HepG2 (cell line): Measurements from ENCODE around the gene ESYT3.
"Not testable (repeated sequence)": the region's sequence is repeated elsewhere in the genome, so short reads cannot be mapped to it uniquely, and the experiment has no call there.

Experiments used
- CHD4 ChIP-seq: fragments of 200-600 bp; sonication (generic); IDR thresholded peaks from 2 replicates; pipeline ENCODE4 v1.7.0; 2017; ENCODE audit warnings: mild to moderate bottlenecking, low read length, borderline replicate concordance
- CTCF ChIP-seq: sonication (generic); formaldehyde crosslinking; IDR thresholded peaks from 2 replicates; pipeline ENCODE4 v1.5.0; 2020; ENCODE audit warnings: mild to moderate bottlenecking, missing genetic modification reagents, moderate library complexity
- EP300 ChIP-seq, 3 experiments: sonication (generic) in 1 of 3; formaldehyde crosslinking in 1 of 3; IDR thresholded peaks; 2 replicates each; pipeline versions ENCODE4 v1.5.1 to v1.6.1; 2011 to 2020; ENCODE audit warnings: low read depth in 2 of 3, low read length in 2 of 3, borderline replicate concordance in 1 of 3, improper control_type of control experiment in 1 of 3, mild to moderate bottlenecking in 1 of 3, missing genetic modification reagents in 1 of 3, moderate library complexity in 1 of 3
- HMG20A ChIP-seq: IDR thresholded peaks from 2 replicates; pipeline ENCODE4 v1.6.1; 2016; ENCODE audit warnings: borderline replicate concordance
- MAX ChIP-seq: IDR thresholded peaks from 2 replicates; pipeline ENCODE4 v1.6.1; 2012; ENCODE audit warnings: inconsistent platforms
- PAX8 ChIP-seq: sonication (generic); formaldehyde crosslinking; IDR thresholded peaks from 2 replicates; pipeline ENCODE4 v1.8.0; 2022; ENCODE audit warnings: mild to moderate bottlenecking, missing genetic modification reagents, borderline replicate concordance
- PHF20 ChIP-seq: sonication (generic); formaldehyde crosslinking; IDR thresholded peaks from 2 replicates; pipeline ENCODE4 v1.5.0; 2020; ENCODE audit warnings: mild to moderate bottlenecking, missing genetic modification reagents
- RBM39 ChIP-seq: fragments of 200-400 bp; formaldehyde crosslinking; IDR thresholded peaks from one replicate; pipeline ENCODE4 v1.6.1; 2018; ENCODE audit warnings: antibody characterized with exemption, mild to moderate bottlenecking, low read depth, low read length; ENCODE audit not compliant: poor library complexity, severe bottlenecking
- ZNF235 ChIP-seq: sonication (generic); formaldehyde crosslinking; IDR thresholded peaks from 2 replicates; pipeline ENCODE4 v1.8.1; 2023; ENCODE audit warnings: mild to moderate bottlenecking, missing genetic modification reagents, borderline replicate concordance
- ZNF362 ChIP-seq: sonication (generic); formaldehyde crosslinking; IDR thresholded peaks from 2 replicates; pipeline ENCODE4 v1.4.0; 2020; ENCODE audit warnings: missing genetic modification reagents, mild to moderate bottlenecking, borderline replicate concordance
- ZNF629 ChIP-seq: sonication (generic); formaldehyde crosslinking; conservative IDR thresholded peaks from 2 replicates; pipeline ENCODE4 v1.5.0; 2020; ENCODE audit warnings: missing genetic modification reagents
- TF ChIP-seq, protein P1 (sequence below): sonication (generic); formaldehyde crosslinking; IDR thresholded peaks from 2 replicates; pipeline ENCODE4 v1.4.0; 2020; ENCODE audit warnings: missing genetic modification reagents

- TF ChIP-seq CTCF; MAX; PAX8; HMG20A (CRISPR knock-in tag); EP300 (IDR thresholded peaks at IDR 0.05; ENCODE audit: low read depth in 2 of 2, low read length in 2 of 2); EP300 (CRISPR knock-in tag; IDR thresholded peaks at IDR 0.05; ENCODE audit: borderline replicate concordance); ZNF362 (CRISPR knock-in tag); PHF20 (CRISPR knock-in tag); ZNF235 (CRISPR knock-in tag); RBM39; ZNF629 (CRISPR knock-in tag); CHD4: not testable (repeated sequence)
- TF ChIP-seq, protein P1, sequence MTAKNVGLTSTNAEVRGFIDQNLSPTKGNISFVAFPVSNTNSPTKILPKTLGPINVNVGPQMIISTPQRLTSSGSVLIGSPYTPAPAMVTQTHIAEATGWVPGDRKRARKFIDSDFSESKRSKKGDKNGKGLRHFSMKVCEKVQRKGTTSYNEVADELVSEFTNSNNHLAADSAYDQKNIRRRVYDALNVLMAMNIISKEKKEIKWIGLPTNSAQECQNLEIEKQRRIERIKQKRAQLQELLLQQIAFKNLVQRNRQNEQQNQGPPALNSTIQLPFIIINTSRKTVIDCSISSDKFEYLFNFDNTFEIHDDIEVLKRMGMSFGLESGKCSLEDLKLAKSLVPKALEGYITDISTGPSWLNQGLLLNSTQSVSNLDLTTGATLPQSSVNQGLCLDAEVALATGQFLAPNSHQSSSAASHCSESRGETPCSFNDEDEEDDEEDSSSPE (CRISPR knock-in tag), result not testable (repeated sequence)
These were observed 18.2 kb upstream of the ESYT3 start for GRCh38 chr3:138416236-138416635.
